ENCODE measurements around the gene EPHX1. TPM values are rescaled to one million over a fixed set of nuclear protein-coding genes. Genes with fewer than 3 reads are reported as not detected.

Gene EPHX1
- total and polyA plus RNA-seq, 2 of the 8 experiments (the other 6 are each of a cell fraction or from before 2014, with no cell fraction given): 45.3 to 79.1 TPM

- Histone ChIP-seq H3K36me3 (ENCODE audit: control insufficient read depth in 2 of 4, insufficient read depth in 4 of 4, low read length in 3 of 4) (peaks cover 5 to 18% (median 8%) of the 10 kb centered on the region in 4 experiments), H3K27me3 (replicated peaks in 1 of 4; ENCODE audit: control insufficient read depth in 3 of 4, extremely low read depth in 1 of 4, insufficient read depth in 3 of 4, low read length in 3 of 4) (no peaks in the 10 kb centered on the region), H2AFZ (ENCODE audit: low read length) (no peak overlapping the region), H2AK5ac (ENCODE audit: low read depth, low read length) (no peak overlapping the region), H3K79me1 (ENCODE audit: low read depth, low read length) (no peaks in the 10 kb centered on the region), H3K18ac (ENCODE audit: extremely low read depth, low read length) (no peak overlapping the region), H4K5ac (ENCODE audit: insufficient read length, low read depth, low read length) (no peak overlapping the region), H3K9me3 (ENCODE audit: insufficient read depth in 2 of 2, low read depth in 1 of 2, low read length in 1 of 2) (peaks cover 2 to 4% of the 10 kb centered on the region in 2 experiments; a peak in 3 of 4 replicates), H2BK20ac (ENCODE audit: low read length) (no peak overlapping the region), H3K4me2 (ENCODE audit: insufficient read depth in 1 of 2, low read depth in 2 of 2, low read length in 2 of 2) (no peak overlapping the region), H3K4ac (replicated peaks; ENCODE audit: insufficient read length, low read depth, low read length) (no peak overlapping the region), H2BK12ac (ENCODE audit: low read depth, low read length) (no peak overlapping the region), H3K4me3 (ENCODE audit: extremely low read depth in 1 of 4, insufficient read depth in 2 of 4, low read depth in 3 of 4, low read length in 4 of 4) (no peak overlapping the region), H3K23me2 (ENCODE audit: low read depth, low read length) (no peaks in the 10 kb centered on the region), H3K9ac (replicated peaks in 1 of 4; ENCODE audit: extremely low read depth in 1 of 4, low read depth in 3 of 4, low read length in 3 of 4) (no peak overlapping the region), H3K56ac (replicated peaks; ENCODE audit: insufficient read length, low read depth, low read length) (no peak overlapping the region), H4K8ac (ENCODE audit: extremely low read depth, insufficient read depth, low read length) (no peak overlapping the region), H2BK120ac (replicated peaks; ENCODE audit: low read depth, low read length) (no peak overlapping the region), H2BK15ac (ENCODE audit: low read length) (no peak overlapping the region), H3K79me2 (ENCODE audit: control insufficient read depth in 1 of 2, insufficient read depth in 2 of 2, low read length in 2 of 2) (no peaks in the 10 kb centered on the region), H3K23ac (ENCODE audit: insufficient read length) (no peak overlapping the region), H4K20me1 (replicated peaks in 1 of 2; ENCODE audit: control insufficient read depth in 1 of 2, insufficient read depth in 2 of 2, low read length in 2 of 2) (no peaks in the 10 kb centered on the region), H3K27ac (ENCODE audit: low read depth, low read length) (no peak overlapping the region), H3K14ac (ENCODE audit: insufficient read length) (no peak overlapping the region), H2BK5ac (ENCODE audit: low read depth, low read length) (no peak overlapping the region), H3K4me1 (replicated peaks in 1 of 4; ENCODE audit: control insufficient read depth in 3 of 4, insufficient read depth in 4 of 4, low read length in 3 of 4) (no peaks in the 10 kb centered on the region; a peak in 2 of 7 replicates), H4K91ac (replicated peaks; ENCODE audit: insufficient read length, low read length) (no peak overlapping the region)
- peak in 1 of 2 experiments; percentile 29; a peak in 1 of 4 replicates for TF ChIP-seq RAD21 (IDR thresholded peaks at IDR 0.05 in 1 of 2, conservative IDR thresholded peaks at IDR 0.05 in 1 of 2; ENCODE audit: low read depth in 2 of 2, low read length in 2 of 2)
- no peak for TF ChIP-seq TEAD4 (IDR thresholded peaks at IDR 0.05; ENCODE audit: low read depth, low read length)
- POLR2A ChIA-PET (ENCODE audit: partially characterized antibody): interaction anchor here (1.2 to 2.2 kb wide), 4 partner anchors 10 to 144 kb away, joined by 3 to 6 read pairs (median 3); partner anchors contain the start of gene SDE2
- 89% methylated on average over 10 of the region's 10 CpGs; no CpG with 5 or more reads in 1 of the 2 experiments for whole genome bisulfite sequencing, 2 experiments (ENCODE audit: extremely low coverage in 1 of 2, insufficient coverage in 1 of 2, insufficient read length in 1 of 2, insufficient replicate concordance in 2 of 2, low coverage in 1 of 2, low lambda C conversion rate in 2 of 2, missing lambda C conversion rate in 1 of 2)
- DNase-seq (ENCODE audit: low read depth in 1 of 2, low spot score in 2 of 2) (no peak), FAIRE-seq (no peak)
- CTCF ChIA-PET (ENCODE audit: partially characterized antibody): interaction anchor here (0.6 to 2.4 kb wide), 16 partner anchors 8 to 381 kb away, joined by 3 to 19 read pairs (median 4); partner anchors contain the start of gene LEFTY1
Observed at GRCh38 chr1:225855503-225856300, 45.8 kb downstream of the EPHX1 start.
